Fibroblast of lung (primary cell): ENCODE measurements around the gene RUVBL2.

Experiments
- CTCF ChIP-seq, 2 donors: IDR thresholded peaks in 1 of 2; conservative IDR thresholded peaks in 1 of 2; 1 replicate in 1 of 2; 2 replicates in 1 of 2; pipeline ENCODE4 v1.5.1; 2011 to 2012; ENCODE audit warnings: low read length in 2 of 2, control low read depth in 1 of 2, inconsistent platforms in 1 of 2, low read depth in 1 of 2, mild to moderate bottlenecking in 1 of 2
- EZH2 ChIP-seq: IDR thresholded peaks from 2 replicates; pipeline ENCODE4 v1.5.1; 2012; ENCODE audit warnings: low read length, control low read depth, mild to moderate bottlenecking; ENCODE audit errors: missing control alignments

- TF ChIP-seq CTCF (conservative IDR thresholded peaks at IDR 0.05 in 1 of 2, IDR thresholded peaks at IDR 0.05 in 1 of 2; ENCODE audit: low read depth in 1 of 2, low read length in 2 of 2) (no peak), EZH2 (no peak)
These were observed 26.9 kb upstream of the RUVBL2 start for GRCh38 chr19:48966541-48967345.
